ENCODE data around the gene SRRM4.

Gene SRRM4

DNA sequence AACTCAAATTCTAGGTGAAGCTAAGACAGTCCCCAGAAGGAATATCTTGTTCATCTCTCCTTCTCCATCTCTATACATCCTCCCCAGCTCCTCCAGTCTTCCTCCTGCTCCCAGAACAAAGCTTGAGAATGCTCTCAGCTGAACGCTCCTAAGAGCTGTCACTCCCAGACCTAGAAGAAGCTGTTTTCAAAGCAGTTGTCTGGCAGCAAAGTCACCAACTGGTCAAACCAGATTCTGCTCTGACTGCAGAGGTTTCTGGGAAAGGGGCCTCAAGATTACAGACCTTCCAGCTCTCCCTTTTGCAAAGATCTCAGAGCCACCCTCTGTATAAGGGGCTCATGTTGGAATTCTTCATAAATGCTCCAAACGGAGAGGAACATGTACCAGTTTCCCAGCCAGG, 187.8 kb downstream of the SRRM4 start:
- no peaks in the 10 kb centered on the region for H3K79me2 ChIP-seq
- no peak overlapping the region for H3K4me2 ChIP-seq (ENCODE audit: low read length)
- no peaks in the 10 kb centered on the region for H3K36me3 ChIP-seq (ENCODE audit: control insufficient read depth, insufficient read depth, low read length)
- no peaks in the 10 kb centered on the region for H3K27me3 ChIP-seq (ENCODE audit: control insufficient read depth, insufficient read depth, low read length)
- H3K4me1 ChIP-seq = no peaks in the 10 kb centered on the region
- no peak overlapping the region for H3K4me3 ChIP-seq (ENCODE audit: low read depth, low read length)
- no peak overlapping the region for H3K27ac ChIP-seq
- no peak overlapping the region for H3K9ac ChIP-seq
- peak overlapping the region; percentile 68 for H2AFZ ChIP-seq
- no peaks in the 10 kb centered on the region for H3K9me3 ChIP-seq (ENCODE audit: control insufficient read depth, low read length)
- TF ChIP-seq, protein P1, sequence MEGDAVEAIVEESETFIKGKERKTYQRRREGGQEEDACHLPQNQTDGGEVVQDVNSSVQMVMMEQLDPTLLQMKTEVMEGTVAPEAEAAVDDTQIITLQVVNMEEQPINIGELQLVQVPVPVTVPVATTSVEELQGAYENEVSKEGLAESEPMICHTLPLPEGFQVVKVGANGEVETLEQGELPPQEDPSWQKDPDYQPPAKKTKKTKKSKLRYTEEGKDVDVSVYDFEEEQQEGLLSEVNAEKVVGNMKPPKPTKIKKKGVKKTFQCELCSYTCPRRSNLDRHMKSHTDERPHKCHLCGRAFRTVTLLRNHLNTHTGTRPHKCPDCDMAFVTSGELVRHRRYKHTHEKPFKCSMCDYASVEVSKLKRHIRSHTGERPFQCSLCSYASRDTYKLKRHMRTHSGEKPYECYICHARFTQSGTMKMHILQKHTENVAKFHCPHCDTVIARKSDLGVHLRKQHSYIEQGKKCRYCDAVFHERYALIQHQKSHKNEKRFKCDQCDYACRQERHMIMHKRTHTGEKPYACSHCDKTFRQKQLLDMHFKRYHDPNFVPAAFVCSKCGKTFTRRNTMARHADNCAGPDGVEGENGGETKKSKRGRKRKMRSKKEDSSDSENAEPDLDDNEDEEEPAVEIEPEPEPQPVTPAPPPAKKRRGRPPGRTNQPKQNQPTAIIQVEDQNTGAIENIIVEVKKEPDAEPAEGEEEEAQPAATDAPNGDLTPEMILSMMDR (IDR thresholded peaks at IDR 0.05) = no peak

DNA sequence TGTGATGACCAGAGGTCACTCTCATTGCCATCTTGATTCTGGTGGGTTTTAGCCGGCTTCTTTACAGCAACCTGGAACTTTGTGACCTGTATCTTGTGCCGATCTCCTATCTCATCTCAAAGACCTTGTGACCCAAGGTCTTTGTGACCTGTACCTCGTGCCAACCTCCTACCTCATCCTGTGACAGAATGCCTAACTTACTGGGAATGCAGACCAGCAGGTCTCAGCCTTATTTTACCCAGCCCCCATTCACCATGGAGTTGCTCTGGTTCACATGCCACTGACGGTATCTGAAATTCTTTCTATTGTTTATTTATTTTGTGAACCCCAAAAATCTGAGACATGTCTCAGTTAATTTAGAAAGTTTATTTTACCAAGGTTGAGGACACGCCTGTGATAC, 189.9 kb downstream of the SRRM4 start:
- H3K4me1 ChIP-seq = no peaks in the 10 kb centered on the region
- no peaks in the 10 kb centered on the region for H3K36me3 ChIP-seq (ENCODE audit: control insufficient read depth, insufficient read depth, low read length)
- H3K9me3 ChIP-seq (ENCODE audit: control insufficient read depth, low read length) = no peaks in the 10 kb centered on the region
- H3K79me2 ChIP-seq = no peaks in the 10 kb centered on the region
- no peak overlapping the region for H3K27ac ChIP-seq
- H3K27me3 ChIP-seq (ENCODE audit: control insufficient read depth, insufficient read depth, low read length) = no peaks in the 10 kb centered on the region
- no peak overlapping the region for H3K4me3 ChIP-seq (ENCODE audit: low read depth, low read length)
- TF ChIP-seq, protein P1 (IDR thresholded peaks at IDR 0.05) = no peak
- H2AFZ ChIP-seq = no peak overlapping the region
- H3K9ac ChIP-seq = no peak overlapping the region
- no peak overlapping the region for H3K4me2 ChIP-seq (ENCODE audit: low read length)

DNA sequence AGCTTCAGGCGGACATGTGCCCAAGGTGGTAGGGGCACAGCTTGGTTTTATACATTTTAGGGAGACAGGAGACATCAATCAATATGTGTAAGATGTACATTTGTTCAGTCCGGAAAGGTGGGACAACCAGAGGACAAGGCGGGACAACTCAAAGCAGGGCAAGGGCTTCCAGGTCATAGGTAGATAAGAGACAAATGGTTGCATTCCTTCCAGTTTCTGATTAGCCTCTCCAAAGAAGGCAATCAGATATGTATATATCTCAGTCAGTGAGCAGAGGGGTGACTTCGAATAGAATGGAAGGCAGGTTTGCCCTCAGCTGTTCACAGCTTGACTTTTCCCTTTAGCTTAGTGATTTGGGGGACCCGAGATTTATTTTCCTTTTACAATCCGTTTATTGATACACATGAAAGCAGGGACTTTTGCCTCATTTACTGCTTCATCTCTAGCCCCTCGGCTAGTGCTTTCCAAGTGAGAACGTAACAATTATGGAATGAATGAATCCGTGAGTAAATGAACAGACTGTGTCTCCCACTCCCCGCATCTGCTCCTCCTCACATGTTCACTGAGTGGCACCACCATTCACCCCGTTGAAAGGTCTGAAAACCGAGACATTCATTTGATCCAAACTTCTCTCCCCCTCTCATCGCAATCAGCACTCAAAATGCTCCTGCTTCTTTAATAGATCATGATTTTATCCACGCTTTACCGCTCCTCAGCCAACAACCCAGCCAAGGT, 190.5 kb downstream of the SRRM4 start:
- Histone ChIP-seq H3K4me3 (ENCODE audit: low read depth, low read length) (no peak overlapping the region), H3K36me3 (ENCODE audit: control insufficient read depth, insufficient read depth, low read length) (no peaks in the 10 kb centered on the region), H2AFZ (peak overlapping the region; percentile 6), H3K79me2 (no peaks in the 10 kb centered on the region), H3K9me3 (ENCODE audit: control insufficient read depth, low read length) (no peaks in the 10 kb centered on the region), H3K9ac (no peak overlapping the region), H3K4me2 (ENCODE audit: low read length) (no peak overlapping the region), H3K27ac (no peak overlapping the region), H3K4me1 (peaks cover 2% of the 10 kb centered on the region), H3K27me3 (ENCODE audit: control insufficient read depth, insufficient read depth, low read length) (no peaks in the 10 kb centered on the region)
- TF ChIP-seq, protein P1 (IDR thresholded peaks at IDR 0.05) = no peak

DNA sequence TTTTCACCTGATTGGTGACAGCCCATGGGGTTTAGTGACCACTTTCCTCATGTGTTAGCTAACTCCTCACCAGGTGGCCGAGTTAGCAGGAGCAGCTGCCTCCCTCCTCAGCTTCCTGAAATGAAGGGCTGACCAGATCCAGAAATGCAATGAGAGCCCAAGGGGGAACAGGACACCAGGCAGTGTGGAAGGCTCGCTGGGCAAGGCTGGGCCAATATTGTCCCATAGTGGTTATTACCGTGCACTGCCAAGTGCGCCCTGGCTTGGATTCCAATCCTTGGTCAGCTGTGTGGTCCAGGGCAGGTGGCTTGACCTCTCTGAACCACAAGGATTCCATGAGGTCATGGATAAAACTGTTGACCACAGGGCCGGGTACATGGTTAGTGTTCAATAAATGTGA, 193.7 kb downstream of the SRRM4 start:
- Histone ChIP-seq H3K27ac (no peak overlapping the region), H3K4me2 (ENCODE audit: low read length) (no peak overlapping the region), H3K27me3 (ENCODE audit: control insufficient read depth, insufficient read depth, low read length) (no peaks in the 10 kb centered on the region), H3K4me3 (ENCODE audit: low read depth, low read length) (no peak overlapping the region), H3K36me3 (ENCODE audit: control insufficient read depth, insufficient read depth, low read length) (no peaks in the 10 kb centered on the region), H2AFZ (peak overlapping the region; percentile 17), H3K9ac (no peak overlapping the region), H3K79me2 (peaks cover 1% of the 10 kb centered on the region), H3K4me1 (peaks cover 8% of the 10 kb centered on the region), H3K9me3 (ENCODE audit: control insufficient read depth, low read length) (no peaks in the 10 kb centered on the region)
- TF ChIP-seq, protein P1 (IDR thresholded peaks at IDR 0.05) = no peak

Data from parathyroid adenoma (tissue), 2 donors.